Transverse colon (tissue), 4 donors: Measurements from ENCODE around the gene PKN1. TPM values are rescaled to one million over a fixed set of nuclear protein-coding genes. Genes with fewer than 3 reads are reported as not detected.

Source experiments
- DNase-seq: peaks from one replicate; pipeline ENCODE4 v3.0.0-alpha.2; 2019
- H3K27ac ChIP-seq, 4 donors: fragments of 200-600 bp; sonication (generic); 2 replicates each; pipeline ENCODE4 v1.5.1; 2016 to 2018; ENCODE audit warnings: inconsistent platforms in 4 of 4
- H3K27me3 ChIP-seq: fragments of 200-600 bp; sonication (generic); 2 replicates; pipeline ENCODE4 v1.5.1; 2017; ENCODE audit warnings: inconsistent platforms
- H3K36me3 ChIP-seq, 4 donors: fragments of 200-600 bp; sonication (generic); 2 replicates each; pipeline ENCODE4 v1.5.1; 2017 to 2019; ENCODE audit warnings: inconsistent platforms in 4 of 4
- H3K4me1 ChIP-seq, 4 donors: fragments of 200-600 bp; sonication (generic); 2 replicates each; pipeline ENCODE4 v1.5.1; 2017 to 2020; ENCODE audit warnings: inconsistent platforms in 4 of 4
- H3K4me3 ChIP-seq, 4 donors: fragments of 200-600 bp; sonication (generic); 1 replicate in 1 of 4; 2 replicates in 3 of 4; pipeline versions ENCODE4 v1.5.1 to v1.6.1; 2017 to 2019; ENCODE audit warnings: inconsistent platforms in 4 of 4
- H3K9me3 ChIP-seq, 2 donors: fragments of 200-600 bp; sonication (generic); 2 replicates each; pipeline ENCODE4 v1.5.1; 2017 to 2019; ENCODE audit warnings: inconsistent platforms in 2 of 2
- EP300 ChIP-seq: sonication (generic); formaldehyde crosslinking; IDR thresholded peaks from one replicate; pipeline ENCODE4 v1.6.1; 2017; ENCODE audit warnings: antibody characterized with exemption, low read depth
- POLR2A ChIP-seq: fragments of 450-650 bp; IDR thresholded peaks from one replicate; pipeline ENCODE4 v1.6.1; 2016; ENCODE audit warnings: antibody characterized with exemption, mild to moderate bottlenecking, moderate library complexity
- POLR2AphosphoS5 ChIP-seq, 3 donors: sonication (generic); formaldehyde crosslinking; IDR thresholded peaks; one replicate each; pipeline ENCODE4 v1.6.1; 2016; ENCODE audit warnings: antibody characterized with exemption in 3 of 3
- WGBS, 2 donors: methylation state at CpG; one replicate each; pipeline ENCODE4 v1.1.5; 2018; ENCODE audit warnings: low coverage in 1 of 2; 5-methylcytosine and 5-hydroxymethylcytosine counted together
- in situ Hi-C, 4 donors: fragments of 200-750 bp; cut with MboI; loops; one replicate each; pipeline versions ENCODE4 v1.15.0 to v1.15.1; 2017; ENCODE audit warnings: low sequenced_read_pairs in 3 of 4, low pct_ligation_motif_present in 1 of 4, low pct_unique_long_range_greater_than_20kb in 1 of 4
- intact Hi-C: fragments of 100-400 bp; cut with DNase I; formaldehyde crosslinking; loops from one replicate; pipeline ENCODE4 v1.15.1; 2023; ENCODE audit warnings: low total_unique reads
- total RNA-seq, 4 donors: library from RNA; depleted of rRNA; stranded (reverse); fragments of >200 nt; gene quantifications; one replicate each; pipeline ENCODE4 v1.1.0, GENCODE V29; 2016
- TF ChIP-seq, protein P1 (sequence below), 5 experiments: fragments of 200-600 bp in 3 of 5; fragments of 450-650 bp in 2 of 5; sonication (generic) in 3 of 5; IDR thresholded peaks; 1 replicate in 2 of 5; 2 replicates in 3 of 5; pipeline ENCODE4 v1.5.1; 2016 to 2017; ENCODE audit warnings: antibody characterized with exemption in 5 of 5, inconsistent platforms in 3 of 5, mild to moderate bottlenecking in 2 of 5, moderate library complexity in 1 of 5

The PKN1 gene
- total RNA-seq, 4 donors from 2014 or later = 29.1 to 129 (median 55.0) TPM

DNA sequence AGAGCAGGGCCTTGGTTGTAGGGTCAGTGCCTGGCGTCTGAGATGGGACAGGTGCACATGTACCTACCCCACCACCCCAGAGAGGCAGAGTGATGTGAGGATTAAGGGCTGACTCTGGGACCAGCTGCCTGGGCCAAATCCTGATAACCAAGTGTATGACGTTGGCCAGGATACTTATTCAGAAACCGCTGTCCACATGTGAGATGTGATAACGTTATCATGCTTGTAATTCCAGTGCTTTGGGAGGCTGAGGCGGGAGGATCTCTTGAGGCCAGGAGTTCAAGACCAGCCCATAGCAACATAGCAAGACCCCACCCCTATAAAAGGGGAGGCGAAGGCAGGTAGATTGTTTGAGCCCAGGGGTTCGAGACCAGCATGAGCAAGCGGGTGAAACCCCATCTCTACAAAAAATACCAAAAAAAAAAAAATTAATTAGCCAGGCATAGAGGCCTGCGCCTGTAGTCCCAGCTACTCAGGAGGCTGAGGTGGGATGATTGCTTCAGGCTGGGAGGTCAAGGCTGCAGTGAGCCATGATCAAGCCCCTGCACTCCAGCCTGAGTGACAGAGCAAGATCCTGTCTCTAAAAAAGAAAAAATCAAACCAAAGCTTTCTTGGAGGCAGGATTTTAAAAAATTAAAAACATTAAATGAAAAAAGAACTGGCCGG is 41.8 kb upstream of the PKN1 start:
- no peak for TF ChIP-seq EP300
- no peak for TF ChIP-seq POLR2AphosphoS5 (IDR thresholded peaks at IDR 0.05)
- TF ChIP-seq, protein P1, sequence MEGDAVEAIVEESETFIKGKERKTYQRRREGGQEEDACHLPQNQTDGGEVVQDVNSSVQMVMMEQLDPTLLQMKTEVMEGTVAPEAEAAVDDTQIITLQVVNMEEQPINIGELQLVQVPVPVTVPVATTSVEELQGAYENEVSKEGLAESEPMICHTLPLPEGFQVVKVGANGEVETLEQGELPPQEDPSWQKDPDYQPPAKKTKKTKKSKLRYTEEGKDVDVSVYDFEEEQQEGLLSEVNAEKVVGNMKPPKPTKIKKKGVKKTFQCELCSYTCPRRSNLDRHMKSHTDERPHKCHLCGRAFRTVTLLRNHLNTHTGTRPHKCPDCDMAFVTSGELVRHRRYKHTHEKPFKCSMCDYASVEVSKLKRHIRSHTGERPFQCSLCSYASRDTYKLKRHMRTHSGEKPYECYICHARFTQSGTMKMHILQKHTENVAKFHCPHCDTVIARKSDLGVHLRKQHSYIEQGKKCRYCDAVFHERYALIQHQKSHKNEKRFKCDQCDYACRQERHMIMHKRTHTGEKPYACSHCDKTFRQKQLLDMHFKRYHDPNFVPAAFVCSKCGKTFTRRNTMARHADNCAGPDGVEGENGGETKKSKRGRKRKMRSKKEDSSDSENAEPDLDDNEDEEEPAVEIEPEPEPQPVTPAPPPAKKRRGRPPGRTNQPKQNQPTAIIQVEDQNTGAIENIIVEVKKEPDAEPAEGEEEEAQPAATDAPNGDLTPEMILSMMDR (IDR thresholded peaks at IDR 0.05) = no peak
- TF ChIP-seq POLR2A = no peak

DNA sequence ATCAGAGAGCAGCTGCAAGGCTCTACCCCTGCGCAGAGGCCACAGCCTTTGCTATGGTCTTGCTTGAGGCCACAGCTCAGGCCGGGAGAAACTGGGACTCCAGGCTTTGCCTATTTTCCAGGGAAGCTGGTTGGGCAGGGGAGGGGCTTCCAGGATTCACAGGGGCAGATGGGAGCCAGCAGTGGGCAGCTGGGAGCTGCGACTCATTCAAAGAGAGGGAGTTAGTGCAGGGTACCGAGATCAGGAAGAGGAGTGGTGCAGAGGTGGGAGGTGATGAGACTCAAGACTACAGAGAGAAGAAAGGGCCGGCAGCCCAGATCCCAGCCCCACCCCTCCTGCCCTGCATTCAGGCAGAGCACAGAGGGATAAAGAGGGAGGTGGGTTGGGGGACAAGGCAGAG is 39.8 kb upstream of the PKN1 start:
- no peak overlapping the region for H3K4me3 ChIP-seq
- 20 to 70% methylated on average over 1 to 5 of the region's 5 CpGs for WGBS, 2 donors
- no peak for DNase-seq
- no peaks in the 10 kb centered on the region for H3K9me3 ChIP-seq
- H3K36me3 ChIP-seq = peaks cover 0 to 53% (median 16%) of the 10 kb centered on the region in 4 donors
- in situ Hi-C loops = loop anchor here in 1 of 4 donors (10.0 kb wide), 1 partner anchor 371 kb away; no protein-coding TSS in a partner anchor
- no peaks in the 10 kb centered on the region for H3K4me1 ChIP-seq
- H3K27me3 ChIP-seq = no peaks in the 10 kb centered on the region
- intact Hi-C loops = no loop called here
- H3K27ac ChIP-seq = no peak overlapping the region
- TF ChIP-seq EP300 = no peak
- no peak for TF ChIP-seq POLR2AphosphoS5 (IDR thresholded peaks at IDR 0.05)
- TF ChIP-seq POLR2A = no peak
- TF ChIP-seq, protein P1 (IDR thresholded peaks at IDR 0.05) = no peak

More for the DNA sequence above, 41.8 kb upstream of the PKN1 start:
- in situ Hi-C loops (loop anchor here in 1 of 4 donors (10.0 kb wide), 1 partner anchor 374 kb away; no protein-coding TSS in a partner anchor), intact Hi-C loops (no loop called here)
- no peak for DNase-seq
- H3K27ac ChIP-seq = no peak overlapping the region
- peaks cover 0 to 53% (median 16%) of the 10 kb centered on the region in 4 donors for H3K36me3 ChIP-seq
- H3K9me3 ChIP-seq = no peaks in the 10 kb centered on the region
- 94 to 100% methylated on average over 1 to 10 of the region's 10 CpGs for WGBS, 2 donors
- no peaks in the 10 kb centered on the region for H3K4me1 ChIP-seq
- no peak overlapping the region for H3K4me3 ChIP-seq
- no peaks in the 10 kb centered on the region for H3K27me3 ChIP-seq

DNA sequence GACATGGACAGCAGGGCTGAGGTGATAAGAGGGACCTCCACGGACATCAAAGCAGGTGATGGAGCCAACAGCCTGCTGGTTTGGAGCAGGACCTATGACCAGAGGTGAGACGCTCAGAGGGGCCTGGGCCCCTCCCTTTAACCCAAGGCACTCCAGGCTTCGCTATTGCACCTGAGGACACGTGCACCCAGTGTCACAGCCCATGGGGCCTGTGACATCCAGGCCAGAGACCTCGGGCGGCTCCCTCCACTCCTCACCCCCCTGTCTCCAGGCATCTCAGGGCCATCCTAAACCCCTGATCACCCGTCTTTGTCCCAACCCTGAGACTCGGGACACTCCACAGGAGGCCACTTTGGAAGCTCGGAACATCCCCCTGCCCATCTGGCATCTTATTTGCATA is 38.9 kb upstream of the PKN1 start:
- no peaks in the 10 kb centered on the region for H3K9me3 ChIP-seq
- H3K4me1 ChIP-seq = no peaks in the 10 kb centered on the region
- WGBS, 2 donors = 88 to 91% methylated on average over 5 to 6 of the region's 9 CpGs
- no peak for DNase-seq
- in situ Hi-C loops = loop anchor here in 1 of 4 donors (10.0 kb wide), 1 partner anchor 371 kb away; no protein-coding TSS in a partner anchor
- H3K36me3 ChIP-seq = peaks cover 0 to 56% (median 16%) of the 10 kb centered on the region in 4 donors
- intact Hi-C loops = no loop called here
- no peak overlapping the region for H3K27ac ChIP-seq
- no peak overlapping the region for H3K4me3 ChIP-seq
- TF ChIP-seq POLR2A = no peak
- TF ChIP-seq, protein P1 (IDR thresholded peaks at IDR 0.05) = no peak
- TF ChIP-seq EP300 = no peak
- no peak for TF ChIP-seq POLR2AphosphoS5 (IDR thresholded peaks at IDR 0.05)
- no peaks in the 10 kb centered on the region for H3K27me3 ChIP-seq

DNA sequence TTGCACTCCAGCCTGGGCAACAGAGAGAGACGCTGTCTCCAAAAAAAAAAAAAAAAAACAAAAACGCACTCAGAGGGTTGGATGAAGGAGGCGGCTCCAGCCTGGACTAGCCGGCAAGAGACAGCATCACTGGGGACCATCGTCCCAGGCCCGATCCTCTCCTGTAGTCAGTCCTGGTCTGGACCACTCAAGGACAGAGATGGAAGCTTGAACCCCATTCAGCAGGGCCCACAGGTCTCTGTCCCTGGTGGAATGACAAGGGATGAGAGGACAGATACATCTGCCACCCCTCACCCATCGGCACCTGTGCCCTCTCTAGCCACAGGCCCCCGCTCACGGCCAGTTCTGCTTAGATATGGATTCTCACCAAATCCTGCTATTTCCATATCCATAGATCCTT is 37.8 kb upstream of the PKN1 start:
- TF ChIP-seq, protein P1 (IDR thresholded peaks at IDR 0.05) = no peak
- TF ChIP-seq EP300 (no peak), POLR2AphosphoS5 (IDR thresholded peaks at IDR 0.05) (no peak)
- in situ Hi-C loops = loop anchor here in 2 of 4 donors (5.0 to 10.0 kb wide), 2 partner anchors 370 to 372 kb away; no protein-coding TSS in a partner anchor
- Histone ChIP-seq H3K27ac (no peak overlapping the region), H3K36me3 (peaks cover 0 to 56% (median 17%) of the 10 kb centered on the region in 4 donors), H3K27me3 (no peaks in the 10 kb centered on the region), H3K4me1 (no peaks in the 10 kb centered on the region), H3K9me3 (no peaks in the 10 kb centered on the region), H3K4me3 (no peak overlapping the region)
- DNase-seq = no peak
- WGBS, 2 donors = 88 to 93% methylated on average over 6 to 9 of the region's 9 CpGs
- intact Hi-C loops = no loop called here
